ENCODE measurements around the gene KCTD19. TPM values are rescaled to one million over a fixed set of nuclear protein-coding genes. Genes with fewer than 3 reads are reported as not detected.

Gene KCTD19
- total and polyA plus RNA-seq, 10 donors = 0.16 to 0.73 (median 0.41) TPM; not detected in 2

DNA sequence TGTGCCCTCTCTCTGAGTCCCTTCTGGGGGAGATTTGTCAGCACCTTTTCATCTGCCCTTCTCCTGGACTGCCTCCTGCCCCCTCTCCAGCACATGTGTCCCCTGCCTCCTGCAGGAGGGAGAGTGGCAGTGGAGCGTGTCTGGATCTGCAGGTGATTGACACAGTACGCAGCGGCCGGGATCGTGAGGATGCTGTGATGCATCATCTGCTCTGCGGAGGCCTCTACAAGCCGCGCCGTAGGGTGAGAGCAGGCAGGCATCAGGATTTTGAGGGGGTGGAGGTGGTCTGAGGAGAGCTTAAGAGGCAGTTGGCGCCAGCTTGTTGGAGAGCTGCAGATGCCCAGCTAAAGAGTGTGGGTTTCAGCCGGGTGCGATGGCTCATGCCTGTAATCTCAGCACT, 66.8 kb downstream of the KCTD19 start:
- peak; percentile 62 for DNase-seq
- peaks cover 0 to 11% (median 0%) of the 10 kb centered on the region in 6 donors for H3K36me3 ChIP-seq
- H3K9me3 ChIP-seq = no peaks in the 10 kb centered on the region
- no peak overlapping the region for H3K4me3 ChIP-seq
- 90 to 97% (median 94%) methylated on average over 12 of the region's 12 CpGs for WGBS, 5 donors
- H3K4me1 ChIP-seq = peaks cover 0 to 38% (median 15%) of the 10 kb centered on the region in 6 donors
- intact Hi-C loops (cut with DNase I; ENCODE audit: low total_unique reads) = loop anchor here (10.0 kb wide), 1 partner anchor 145 kb away; no protein-coding TSS in a partner anchor
- TF ChIP-seq POLR2A (IDR thresholded peaks at IDR 0.05) (no peak), POLR2AphosphoS5 (IDR thresholded peaks at IDR 0.05) (no peak)
- TF ChIP-seq, protein P1, sequence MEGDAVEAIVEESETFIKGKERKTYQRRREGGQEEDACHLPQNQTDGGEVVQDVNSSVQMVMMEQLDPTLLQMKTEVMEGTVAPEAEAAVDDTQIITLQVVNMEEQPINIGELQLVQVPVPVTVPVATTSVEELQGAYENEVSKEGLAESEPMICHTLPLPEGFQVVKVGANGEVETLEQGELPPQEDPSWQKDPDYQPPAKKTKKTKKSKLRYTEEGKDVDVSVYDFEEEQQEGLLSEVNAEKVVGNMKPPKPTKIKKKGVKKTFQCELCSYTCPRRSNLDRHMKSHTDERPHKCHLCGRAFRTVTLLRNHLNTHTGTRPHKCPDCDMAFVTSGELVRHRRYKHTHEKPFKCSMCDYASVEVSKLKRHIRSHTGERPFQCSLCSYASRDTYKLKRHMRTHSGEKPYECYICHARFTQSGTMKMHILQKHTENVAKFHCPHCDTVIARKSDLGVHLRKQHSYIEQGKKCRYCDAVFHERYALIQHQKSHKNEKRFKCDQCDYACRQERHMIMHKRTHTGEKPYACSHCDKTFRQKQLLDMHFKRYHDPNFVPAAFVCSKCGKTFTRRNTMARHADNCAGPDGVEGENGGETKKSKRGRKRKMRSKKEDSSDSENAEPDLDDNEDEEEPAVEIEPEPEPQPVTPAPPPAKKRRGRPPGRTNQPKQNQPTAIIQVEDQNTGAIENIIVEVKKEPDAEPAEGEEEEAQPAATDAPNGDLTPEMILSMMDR (IDR thresholded peaks at IDR 0.05 in 8 of 11, conservative IDR thresholded peaks at IDR 0.05 in 3 of 11) = no peak
- peak overlapping the region in 5 of 8 donors; percentile 57 to 88 (median 78) for H3K27ac ChIP-seq
- H3K27me3 ChIP-seq (replicated peaks in 1 of 7) = peaks cover 0 to 7% (median 0%) of the 10 kb centered on the region in 7 donors

DNA sequence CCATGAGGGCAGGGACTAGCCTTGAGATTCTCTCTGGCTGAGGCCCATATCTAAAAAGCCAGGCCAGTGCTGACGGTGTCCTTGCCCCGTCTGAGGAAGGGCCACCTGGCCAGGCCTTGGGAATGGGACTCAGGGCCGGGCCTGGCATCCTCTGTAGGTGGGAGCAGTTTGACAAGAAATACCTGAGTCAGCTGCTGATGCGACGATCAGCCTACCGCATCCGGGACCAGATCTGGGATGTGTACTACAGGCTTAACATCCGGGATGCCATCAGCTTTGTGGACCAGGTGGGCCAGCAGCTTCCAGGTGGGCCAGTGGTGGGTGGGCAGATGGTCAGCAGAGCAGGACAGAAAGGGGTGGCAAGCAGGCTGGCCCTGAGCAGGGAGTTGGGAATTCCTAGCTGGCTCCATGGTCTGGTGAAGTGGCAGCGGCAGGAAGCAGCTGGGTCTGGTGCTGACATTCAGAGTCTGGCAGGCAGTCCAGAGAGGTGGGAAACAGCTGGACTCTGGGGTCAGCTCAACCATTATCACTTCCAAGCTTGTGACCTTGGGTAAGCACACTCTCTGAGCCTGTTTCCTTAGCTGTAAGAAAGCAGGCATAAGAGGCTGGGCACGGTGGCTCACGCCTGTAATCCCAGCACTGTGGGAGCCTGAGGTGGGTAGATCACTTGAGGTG, 68.2 kb downstream of the KCTD19 start:
- Histone ChIP-seq H3K27ac (peak overlapping the region in 7 of 8 donors; percentile 23 to 88 (median 78)), H3K4me3 (peak overlapping the region in 1 of 8 donors; percentile 3), H3K27me3 (replicated peaks in 1 of 7) (peaks cover 0 to 7% (median 0%) of the 10 kb centered on the region in 7 donors), H3K4me1 (peaks cover 0 to 38% (median 17%) of the 10 kb centered on the region in 6 donors), H3K36me3 (peaks cover 0 to 11% (median 0%) of the 10 kb centered on the region in 6 donors), H3K9me3 (no peaks in the 10 kb centered on the region)
- intact Hi-C loops (cut with DNase I; ENCODE audit: low total_unique reads) = no loop called here
- TF ChIP-seq POLR2AphosphoS5 (IDR thresholded peaks at IDR 0.05) (peak; percentile 73 to 84 (median 73)), POLR2A (IDR thresholded peaks at IDR 0.05) (no peak)
- TF ChIP-seq, protein P1 (IDR thresholded peaks at IDR 0.05 in 8 of 11, conservative IDR thresholded peaks at IDR 0.05 in 3 of 11) = no peak
- peak; percentile 86 for DNase-seq
- WGBS, 5 donors = 74 to 82% (median 79%) methylated on average over 7 to 11 of the region's 11 CpGs

DNA sequence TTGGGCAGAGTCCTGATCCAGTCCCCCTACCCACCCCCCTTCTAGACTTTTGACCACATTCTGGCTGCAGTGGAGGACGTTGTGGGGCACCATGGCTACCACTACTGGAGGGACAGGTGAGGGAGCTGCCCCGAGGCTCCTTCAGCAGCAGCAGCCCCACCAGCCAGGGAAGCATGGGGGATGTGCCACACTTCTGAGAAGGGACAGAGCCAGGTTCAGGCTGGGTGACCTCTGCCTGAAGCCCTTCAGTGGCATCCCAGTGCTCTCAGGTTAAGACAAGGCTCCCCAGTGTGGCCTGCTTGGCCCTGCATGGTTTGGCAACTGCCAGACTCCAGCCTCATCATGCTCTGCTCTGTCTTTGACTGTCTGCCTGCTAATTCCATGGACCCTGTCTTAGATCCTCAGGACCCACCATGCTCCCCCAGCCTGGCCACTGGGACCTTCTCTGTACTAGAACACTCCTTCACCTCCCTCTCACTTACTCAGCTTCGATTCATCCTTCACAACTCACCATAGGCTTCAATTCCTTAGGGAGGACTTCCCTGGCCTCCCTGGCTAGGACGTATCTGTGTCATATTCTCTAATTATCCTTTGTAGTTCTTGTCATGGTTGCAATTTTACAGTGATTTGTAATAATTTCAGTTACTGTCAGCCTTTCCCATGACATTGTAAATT, 68.9 kb downstream of the KCTD19 start:
- H3K9me3 ChIP-seq = no peaks in the 10 kb centered on the region
- H3K4me3 ChIP-seq = no peak overlapping the region
- DNase-seq = peak; percentile 58
- H3K27ac ChIP-seq = peak overlapping the region in 6 of 8 donors; percentile 44 to 88 (median 78)
- peaks cover 0 to 4% (median 0%) of the 10 kb centered on the region in 7 donors for H3K27me3 ChIP-seq (replicated peaks in 1 of 7)
- intact Hi-C loops (cut with DNase I; ENCODE audit: low total_unique reads) = no loop called here
- peaks cover 0 to 38% (median 17%) of the 10 kb centered on the region in 6 donors for H3K4me1 ChIP-seq
- H3K36me3 ChIP-seq = peaks cover 0 to 11% (median 0%) of the 10 kb centered on the region in 6 donors
- TF ChIP-seq, protein P1 (IDR thresholded peaks at IDR 0.05 in 8 of 11, conservative IDR thresholded peaks at IDR 0.05 in 3 of 11) = no peak
- TF ChIP-seq POLR2AphosphoS5 (IDR thresholded peaks at IDR 0.05) (no peak), POLR2A (IDR thresholded peaks at IDR 0.05) (no peak)
- 63 to 81% (median 70%) methylated on average over 4 of the region's 4 CpGs for WGBS, 5 donors
